SK-N-SH (cell line): ENCODE measurements around the gene SPATS1.

Experiments used
- CHD2 ChIP-seq: fragments of 150-350 bp; IDR thresholded peaks from 2 replicates; pipeline ENCODE4 v1.6.1; 2018; ENCODE audit warnings: low read length; ENCODE audit not compliant: partially characterized antibody
- CTCF ChIP-seq: fragments of 200-600 bp; sonication (generic); IDR thresholded peaks from 2 replicates; pipeline ENCODE4 v1.6.1; 2017; ENCODE audit warnings: antibody characterized with exemption, mild to moderate bottlenecking, moderate library complexity
- EP300 ChIP-seq, 2 experiments: IDR thresholded peaks; 2 replicates each; pipeline versions ENCODE4 v1.4.0 to v1.6.1; 2012; ENCODE audit warnings: borderline replicate concordance in 1 of 2, low read depth in 1 of 2, low read length in 1 of 2
- EZH2phosphoT487 ChIP-seq: fragments of 200-600 bp; sonication (generic); IDR thresholded peaks from 2 replicates; pipeline ENCODE4 v1.6.1; 2017; ENCODE audit warnings: low read depth, mixed run types, mild to moderate bottlenecking, antibody characterized with exemption, moderate library complexity, borderline replicate concordance
- MAX ChIP-seq: IDR thresholded peaks from 2 replicates; pipeline ENCODE4 v1.4.0; 2012; ENCODE audit warnings: low read depth
- NFIC ChIP-seq: IDR thresholded peaks from 2 replicates; pipeline ENCODE4 v1.4.0; 2012; ENCODE audit warnings: borderline replicate concordance
- NRF1 ChIP-seq: IDR thresholded peaks from 2 replicates; pipeline ENCODE4 v1.6.1; 2012; ENCODE audit warnings: low read depth, mild to moderate bottlenecking, low read length
- POLR2AphosphoS5 ChIP-seq: IDR thresholded peaks from 2 replicates; pipeline ENCODE4 v1.6.1; 2012; ENCODE audit warnings: low read depth, low read length
- RCOR1 ChIP-seq: fragments of 150-350 bp; IDR thresholded peaks from 2 replicates; pipeline ENCODE4 v1.6.1; 2017; ENCODE audit warnings: antibody characterized with exemption, low read length
- TF ChIP-seq, protein P1 (sequence below): IDR thresholded peaks from 2 replicates; pipeline ENCODE4 v1.6.1; 2012; ENCODE audit warnings: mild to moderate bottlenecking, low read depth, low read length, moderate library complexity

- TF ChIP-seq, protein P1, sequence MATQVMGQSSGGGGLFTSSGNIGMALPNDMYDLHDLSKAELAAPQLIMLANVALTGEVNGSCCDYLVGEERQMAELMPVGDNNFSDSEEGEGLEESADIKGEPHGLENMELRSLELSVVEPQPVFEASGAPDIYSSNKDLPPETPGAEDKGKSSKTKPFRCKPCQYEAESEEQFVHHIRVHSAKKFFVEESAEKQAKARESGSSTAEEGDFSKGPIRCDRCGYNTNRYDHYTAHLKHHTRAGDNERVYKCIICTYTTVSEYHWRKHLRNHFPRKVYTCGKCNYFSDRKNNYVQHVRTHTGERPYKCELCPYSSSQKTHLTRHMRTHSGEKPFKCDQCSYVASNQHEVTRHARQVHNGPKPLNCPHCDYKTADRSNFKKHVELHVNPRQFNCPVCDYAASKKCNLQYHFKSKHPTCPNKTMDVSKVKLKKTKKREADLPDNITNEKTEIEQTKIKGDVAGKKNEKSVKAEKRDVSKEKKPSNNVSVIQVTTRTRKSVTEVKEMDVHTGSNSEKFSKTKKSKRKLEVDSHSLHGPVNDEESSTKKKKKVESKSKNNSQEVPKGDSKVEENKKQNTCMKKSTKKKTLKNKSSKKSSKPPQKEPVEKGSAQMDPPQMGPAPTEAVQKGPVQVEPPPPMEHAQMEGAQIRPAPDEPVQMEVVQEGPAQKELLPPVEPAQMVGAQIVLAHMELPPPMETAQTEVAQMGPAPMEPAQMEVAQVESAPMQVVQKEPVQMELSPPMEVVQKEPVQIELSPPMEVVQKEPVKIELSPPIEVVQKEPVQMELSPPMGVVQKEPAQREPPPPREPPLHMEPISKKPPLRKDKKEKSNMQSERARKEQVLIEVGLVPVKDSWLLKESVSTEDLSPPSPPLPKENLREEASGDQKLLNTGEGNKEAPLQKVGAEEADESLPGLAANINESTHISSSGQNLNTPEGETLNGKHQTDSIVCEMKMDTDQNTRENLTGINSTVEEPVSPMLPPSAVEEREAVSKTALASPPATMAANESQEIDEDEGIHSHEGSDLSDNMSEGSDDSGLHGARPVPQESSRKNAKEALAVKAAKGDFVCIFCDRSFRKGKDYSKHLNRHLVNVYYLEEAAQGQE: no peak
- TF ChIP-seq CTCF (no peak), POLR2AphosphoS5 (no peak), RCOR1 (no peak), MAX (no peak), EP300 (IDR thresholded peaks at IDR 0.05; ENCODE audit: borderline replicate concordance in 1 of 2, low read depth in 1 of 2, low read length in 1 of 2) (no peak), EZH2phosphoT487 (no peak), NFIC (no peak), NRF1 (no peak), CHD2 (no peak)
These were observed 33.4 kb upstream of the SPATS1 start for GRCh38 chr6:44309092-44309491.
